Retinal pigment epithelial cell (primary cell): ENCODE results near the gene CYS1.

ENCODE experiments used
- DNase-seq: peaks from one replicate; pipeline ENCODE4 v3.0.0-alpha.2; 2010; ENCODE audit warnings: low read depth
- H3K4me3 ChIP-seq: 2 replicates; pipeline ENCODE4 v1.5.1; 2011; ENCODE audit warnings: mild to moderate bottlenecking, low read length, control low read depth, moderate library complexity
- CTCF ChIP-seq: conservative IDR thresholded peaks from 2 replicates; pipeline ENCODE4 v1.5.1; 2011; ENCODE audit warnings: low read depth, low read length, control low read depth, inconsistent platforms

CYS1 gene

GRCh38 chr2:10042301-10043161 lies 37.7 kb downstream of the CYS1 start:
- peak; percentile 15 for TF ChIP-seq CTCF
- H3K4me3 ChIP-seq = peak overlapping the region; percentile 36
- DNase-seq = no peak

GRCh38 chr2:10041711-10042110 lies 38.5 kb downstream of the CYS1 start:
- DNase-seq = no peak
- no peak for TF ChIP-seq CTCF

DNA sequence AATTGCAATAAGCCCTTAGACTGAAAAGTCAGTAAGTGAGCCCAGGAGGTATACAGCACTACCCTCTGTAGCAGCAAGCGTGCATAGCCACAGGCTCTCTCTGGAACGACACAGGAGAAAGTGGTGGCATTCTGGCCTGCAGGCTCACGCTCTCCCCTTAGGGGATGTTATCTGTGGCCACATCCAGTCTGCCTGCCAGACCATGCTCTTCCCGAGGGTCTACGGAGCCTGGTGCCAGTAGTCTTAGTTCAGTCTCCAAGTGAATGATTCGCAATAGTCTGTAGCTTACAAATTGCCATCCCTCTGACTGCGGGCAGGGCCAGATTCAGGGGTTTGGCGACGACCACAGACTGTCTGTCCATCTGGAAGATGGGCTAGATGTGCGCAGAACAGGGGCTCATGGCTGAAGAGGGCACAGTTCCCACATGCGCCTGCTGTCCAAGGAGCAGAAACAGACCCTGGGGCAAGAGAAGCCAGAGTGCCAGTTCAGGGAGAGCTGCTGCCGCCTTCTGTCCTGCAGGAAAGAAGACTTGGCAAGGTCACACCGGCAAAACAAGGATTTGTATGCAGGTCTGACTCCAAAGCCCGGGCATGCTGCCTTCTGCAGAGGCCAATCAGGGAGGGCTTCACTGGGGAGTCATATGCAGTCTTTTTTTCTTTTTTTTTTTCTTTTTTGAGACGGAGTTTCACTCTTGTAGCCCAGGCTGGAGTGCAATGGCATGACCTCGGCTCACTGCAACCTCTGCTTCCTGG lies 40.4 kb downstream of the CYS1 start:
- no peak overlapping the region for H3K4me3 ChIP-seq
- DNase-seq = no peak
- TF ChIP-seq CTCF = no peak

More at GRCh38 chr2:10041711-10042110, 38.5 kb downstream of the CYS1 start:
- H3K4me3 ChIP-seq = no peak overlapping the region

DNA sequence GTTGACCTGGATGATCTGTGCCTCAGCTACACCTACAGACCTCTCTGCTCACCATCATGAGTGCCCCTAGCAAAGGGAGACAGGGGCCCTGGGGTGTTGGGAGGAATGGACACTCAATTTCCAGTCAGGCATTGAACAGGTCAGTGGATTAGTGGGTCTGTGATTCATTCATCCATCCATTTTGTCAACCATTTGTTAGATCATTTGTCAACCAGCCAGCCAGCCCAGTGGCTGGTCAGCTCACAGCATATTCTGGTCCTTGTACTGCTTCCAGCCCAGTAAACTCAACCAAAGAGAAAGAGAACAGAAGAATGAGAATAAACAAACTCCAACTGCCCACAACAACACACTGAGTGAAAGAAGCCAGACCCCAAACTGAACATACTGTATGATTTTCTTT lies 41.5 kb downstream of the CYS1 start:
- H3K4me3 ChIP-seq = no peak overlapping the region
- DNase-seq = no peak
- no peak for TF ChIP-seq CTCF

- H3K4me3 ChIP-seq = no peak overlapping the region
- TF ChIP-seq CTCF = no peak
- DNase-seq = no peak
Observed at GRCh38 chr2:10038123-10038522, 42.1 kb downstream of the CYS1 start.

DNA sequence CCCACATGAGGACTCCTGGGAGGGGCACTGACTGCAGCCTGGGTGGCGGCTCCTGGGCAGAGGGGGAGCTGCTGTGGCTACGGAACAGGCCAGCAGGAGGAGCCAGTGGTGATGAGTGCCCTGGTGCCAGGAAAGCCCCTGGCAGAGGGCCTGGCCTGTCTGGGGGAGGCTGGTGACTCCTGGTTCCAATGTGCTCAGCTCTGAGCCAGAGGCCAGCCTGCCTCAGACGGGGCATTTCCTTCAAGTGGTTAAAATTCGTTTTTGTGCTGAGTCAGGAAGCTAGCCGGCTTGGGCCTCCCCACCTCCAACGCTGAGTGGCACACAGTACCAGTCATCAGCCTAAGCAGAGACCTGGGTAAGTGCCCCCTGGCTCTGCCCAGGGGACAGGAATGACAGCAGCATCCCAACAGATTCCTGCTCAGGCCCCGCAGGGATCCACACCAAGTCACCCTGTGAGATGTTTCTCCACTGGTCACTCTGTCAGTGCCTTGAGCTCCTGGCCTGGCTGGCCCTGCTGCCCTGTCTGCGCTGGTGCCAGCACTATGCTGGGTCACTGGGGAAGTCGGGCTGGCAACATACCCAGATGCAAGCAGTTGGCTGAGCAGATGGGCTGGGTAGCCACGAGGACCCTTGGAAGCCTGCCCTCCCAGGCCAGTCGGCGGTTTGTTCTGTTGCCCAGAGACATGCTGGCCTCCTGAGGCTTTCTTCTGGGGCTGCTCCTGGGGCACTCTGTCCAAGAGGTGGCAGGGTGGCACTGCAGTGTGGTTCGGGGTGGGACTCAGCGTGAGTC lies 43.9 kb downstream of the CYS1 start:
- TF ChIP-seq CTCF = peak; percentile 84
- H3K4me3 ChIP-seq = no peak overlapping the region
- DNase-seq = peak; percentile 67
